Neuronal stem cell (in vitro differentiated cells): ENCODE data around the gene RAD51AP2.

Source experiments
- DNase-seq: peaks from one replicate; pipeline ENCODE4 v3.0.0-alpha.2; 2013; ENCODE audit warnings: low spot score
- H2AFZ ChIP-seq: one replicate; pipeline ENCODE4 v1.6.1; 2013; ENCODE audit warnings: mild to moderate bottlenecking, low read length, inconsistent platforms
- H2AK5ac ChIP-seq: 2 replicates; pipeline ENCODE4 v1.6.1; 2013; ENCODE audit warnings: low read depth, mild to moderate bottlenecking, inconsistent platforms, low read length, moderate library complexity, mixed read lengths
- H2BK120ac ChIP-seq: 2 replicates; pipeline ENCODE4 v1.6.1; 2013; ENCODE audit warnings: low read depth, mild to moderate bottlenecking, inconsistent platforms, low read length, moderate library complexity, mixed read lengths
- H2BK12ac ChIP-seq: one replicate; pipeline ENCODE4 v1.6.1; 2013; ENCODE audit warnings: low read length, inconsistent platforms
- H2BK15ac ChIP-seq: 2 replicates; pipeline ENCODE4 v1.6.1; 2013; ENCODE audit warnings: mild to moderate bottlenecking, low read length, inconsistent platforms, mixed read lengths
- H2BK5ac ChIP-seq: one replicate; pipeline ENCODE4 v1.6.1; 2013; ENCODE audit warnings: inconsistent platforms, mild to moderate bottlenecking, low read length, moderate library complexity
- H3K14ac ChIP-seq: one replicate; pipeline ENCODE4 v1.6.1; 2013; ENCODE audit warnings: low read length, inconsistent platforms
- H3K18ac ChIP-seq: 2 replicates; pipeline ENCODE4 v1.6.1; 2013; ENCODE audit warnings: low read length, inconsistent platforms
- H3K23ac ChIP-seq: 2 replicates; pipeline ENCODE4 v1.6.1; 2013; ENCODE audit warnings: low read depth, mild to moderate bottlenecking, mixed read lengths, low read length, inconsistent platforms; ENCODE audit not compliant: poor library complexity
- H3K27ac ChIP-seq: replicated peaks from 3 replicates; pipeline ENCODE4 v1.5.1; 2013; ENCODE audit warnings: low read length, inconsistent platforms
- H3K27me3 ChIP-seq, 3 experiments: 2 replicates each; pipeline ENCODE4 v1.6.1; 2013; ENCODE audit warnings: low read length in 3 of 3, mild to moderate bottlenecking in 2 of 3, inconsistent platforms in 1 of 3, low read depth in 1 of 3, mixed read lengths in 1 of 3, moderate library complexity in 1 of 3; ENCODE audit not compliant: control insufficient read depth in 3 of 3, insufficient read depth in 3 of 3
- H3K36me3 ChIP-seq, 2 donors: replicated peaks in 1 of 2; 2 replicates each; pipeline ENCODE4 v1.6.1; 2013; ENCODE audit warnings: low read length in 2 of 2; ENCODE audit not compliant: control insufficient read depth in 2 of 2, insufficient read depth in 2 of 2
- H3K4ac ChIP-seq: 2 replicates; pipeline ENCODE4 v1.6.1; 2013; ENCODE audit warnings: inconsistent platforms, mild to moderate bottlenecking, low read length, moderate library complexity
- H3K4me1 ChIP-seq, 2 donors: 1 replicate in 1 of 2; 2 replicates in 1 of 2; pipeline ENCODE4 v1.6.1; 2013; ENCODE audit warnings: low read length in 2 of 2, low read depth in 1 of 2; ENCODE audit not compliant: control insufficient read depth in 2 of 2, insufficient read depth in 1 of 2
- H3K4me2 ChIP-seq: one replicate; pipeline ENCODE4 v1.6.1; 2013; ENCODE audit warnings: mild to moderate bottlenecking, low read length, inconsistent platforms; ENCODE audit not compliant: insufficient read depth, poor library complexity, severe bottlenecking
- H3K4me3 ChIP-seq, 2 donors: 2 replicates each; pipeline ENCODE4 v1.5.1; 2013; ENCODE audit warnings: low read length in 2 of 2, mild to moderate bottlenecking in 2 of 2, inconsistent platforms in 1 of 2, moderate library complexity in 1 of 2
- H3K79me1 ChIP-seq: one replicate; pipeline ENCODE4 v1.6.1; 2013; ENCODE audit warnings: low read depth, mild to moderate bottlenecking, inconsistent platforms, low read length, moderate library complexity
- H3K9ac ChIP-seq: one replicate; pipeline ENCODE4 v1.6.1; 2013; ENCODE audit warnings: mild to moderate bottlenecking, low read depth, low read length, inconsistent platforms; ENCODE audit not compliant: poor library complexity
- H3K9me3 ChIP-seq, 2 donors: replicated peaks in 1 of 2; 2 replicates each; pipeline versions ENCODE3 to v1.6.1; 2013; ENCODE audit warnings: low read length in 2 of 2, mild to moderate bottlenecking in 2 of 2, inconsistent platforms in 1 of 2, low read depth in 1 of 2, mixed read lengths in 1 of 2, moderate library complexity in 1 of 2; ENCODE audit not compliant: control insufficient read depth in 2 of 2, insufficient read depth in 1 of 2
- H4K8ac ChIP-seq: one replicate; pipeline ENCODE4 v1.6.1; 2013; ENCODE audit warnings: low read depth, mild to moderate bottlenecking, inconsistent platforms, low read length, moderate library complexity
- H4K91ac ChIP-seq: one replicate; pipeline ENCODE4 v1.6.1; 2013; ENCODE audit warnings: low read length, low read depth, mild to moderate bottlenecking, inconsistent platforms; ENCODE audit not compliant: poor library complexity
- WGBS, 2 donors: extraction: QIAGEN DNeasy Blood & Tissue Kit; methylation state at CpG; one replicate each; pipeline ENCODE4 v1.1.7; 2013; ENCODE audit warnings: missing lambda C conversion rate in 2 of 2, mixed read lengths in 1 of 2; ENCODE audit not compliant: insufficient read length in 2 of 2, insufficient replicate concordance in 1 of 2; ENCODE audit errors: extremely low coverage in 2 of 2; 5-methylcytosine and 5-hydroxymethylcytosine counted together

The RAD51AP2 gene

GRCh38 chr2:17482651-17483050, 35.6 kb downstream of the RAD51AP2 start:
- no peak overlapping the region for H2BK12ac ChIP-seq
- no peak overlapping the region for H3K9ac ChIP-seq
- no peak overlapping the region for H4K91ac ChIP-seq
- H3K79me1 ChIP-seq: no peaks in the 10 kb centered on the region
- no peak overlapping the region for H2BK120ac ChIP-seq
- H2AK5ac ChIP-seq: no peak overlapping the region
- no peak overlapping the region for H2BK15ac ChIP-seq
- H3K23ac ChIP-seq: no peak overlapping the region
- no peak overlapping the region for H4K8ac ChIP-seq
- H2AFZ ChIP-seq: no peak overlapping the region
- peaks cover 0 to 3% of the 10 kb centered on the region in 2 donors for H3K4me1 ChIP-seq
- no peak overlapping the region for H3K14ac ChIP-seq
- no peak overlapping the region for H3K4ac ChIP-seq
- WGBS, 2 donors: no CpG with 5 or more reads among the region's 2 CpGs
- no peak overlapping the region for H2BK5ac ChIP-seq
- no peak overlapping the region for H3K27ac ChIP-seq
- no peak overlapping the region for H3K4me2 ChIP-seq
- H3K4me3 ChIP-seq: no peak overlapping the region
- H3K36me3 ChIP-seq: no peaks in the 10 kb centered on the region
- no peak overlapping the region for H3K18ac ChIP-seq
- H3K27me3 ChIP-seq: no peaks in the 10 kb centered on the region
- DNase-seq: no peak
- no peaks in the 10 kb centered on the region for H3K9me3 ChIP-seq

- no peak overlapping the region for H3K27ac ChIP-seq
- H3K9me3 ChIP-seq: no peaks in the 10 kb centered on the region
- no peak overlapping the region for H2BK12ac ChIP-seq
- H3K9ac ChIP-seq: no peak overlapping the region
- no peaks in the 10 kb centered on the region for H3K79me1 ChIP-seq
- H3K27me3 ChIP-seq: no peaks in the 10 kb centered on the region
- WGBS, 2 donors: no CpG with 5 or more reads among the region's 2 CpGs
- H3K4me1 ChIP-seq: peaks cover 0 to 3% of the 10 kb centered on the region in 2 donors
- H4K91ac ChIP-seq: no peak overlapping the region
- DNase-seq: no peak
- no peak overlapping the region for H3K4me3 ChIP-seq
- H2BK15ac ChIP-seq: no peak overlapping the region
- H2BK120ac ChIP-seq: no peak overlapping the region
- H3K4me2 ChIP-seq: no peak overlapping the region
- H2BK5ac ChIP-seq: no peak overlapping the region
- no peaks in the 10 kb centered on the region for H3K36me3 ChIP-seq
- no peak overlapping the region for H3K23ac ChIP-seq
- H3K4ac ChIP-seq: no peak overlapping the region
- H3K14ac ChIP-seq: no peak overlapping the region
- no peak overlapping the region for H2AFZ ChIP-seq
- H3K18ac ChIP-seq: no peak overlapping the region
- no peak overlapping the region for H4K8ac ChIP-seq
- H2AK5ac ChIP-seq: no peak overlapping the region
Measured at GRCh38 chr2:17479875-17480274, 38.4 kb downstream of the RAD51AP2 start.

- Histone ChIP-seq H4K8ac (no peak overlapping the region), H3K4me1 (peaks cover 0 to under 1% of the 10 kb centered on the region in 2 donors), H3K4ac (no peak overlapping the region), H3K23ac (no peak overlapping the region), H2AK5ac (no peak overlapping the region), H2BK5ac (no peak overlapping the region), H3K27ac (no peak overlapping the region), H2BK12ac (no peak overlapping the region), H2AFZ (no peak overlapping the region), H2BK15ac (no peak overlapping the region), H3K14ac (no peak overlapping the region), H3K4me3 (no peak overlapping the region), H3K4me2 (no peak overlapping the region), H3K27me3 (no peaks in the 10 kb centered on the region), H3K9ac (no peak overlapping the region), H4K91ac (no peak overlapping the region), H3K79me1 (no peaks in the 10 kb centered on the region), H3K9me3 (no peaks in the 10 kb centered on the region), H2BK120ac (no peak overlapping the region), H3K36me3 (no peaks in the 10 kb centered on the region), H3K18ac (no peak overlapping the region)
- no peak for DNase-seq
- no CpG with 5 or more reads among the region's 2 CpGs for WGBS, 2 donors
Measured at GRCh38 chr2:17476830-17477229, 41.4 kb downstream of the RAD51AP2 start.

DNA sequence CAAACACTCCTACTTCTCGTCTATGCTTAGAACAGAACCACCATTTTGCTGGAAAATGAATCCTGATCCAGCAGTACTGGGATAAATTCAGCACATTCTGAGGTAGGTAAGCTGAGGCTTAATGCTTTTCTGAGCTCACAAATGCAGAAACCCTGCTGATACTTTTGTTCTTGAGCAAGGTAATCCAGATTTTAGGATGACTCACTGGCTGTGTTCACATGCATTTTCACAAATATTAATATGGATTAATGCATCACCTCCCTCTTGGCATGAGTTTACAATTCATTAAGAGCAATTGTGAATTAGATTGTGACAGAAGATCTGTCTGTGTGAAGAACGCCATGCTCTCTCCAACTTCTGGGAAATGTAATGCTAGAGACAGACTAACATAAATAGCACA, 42.2 kb downstream of the RAD51AP2 start:
- Histone ChIP-seq H2BK5ac (no peak overlapping the region), H4K8ac (no peak overlapping the region), H2AFZ (no peak overlapping the region), H3K9me3 (no peaks in the 10 kb centered on the region), H2BK15ac (no peak overlapping the region), H3K4ac (no peak overlapping the region), H3K14ac (no peak overlapping the region), H3K4me2 (no peak overlapping the region), H3K27me3 (no peaks in the 10 kb centered on the region), H3K36me3 (no peaks in the 10 kb centered on the region), H4K91ac (no peak overlapping the region), H3K23ac (no peak overlapping the region), H3K79me1 (no peaks in the 10 kb centered on the region), H3K4me3 (no peak overlapping the region), H2AK5ac (no peak overlapping the region), H2BK120ac (no peak overlapping the region), H3K4me1 (no peaks in the 10 kb centered on the region), H3K18ac (no peak overlapping the region), H2BK12ac (no peak overlapping the region), H3K9ac (no peak overlapping the region), H3K27ac (no peak overlapping the region)
- no peak for DNase-seq
- WGBS, 2 donors: no CpG with 5 or more reads among the region's 2 CpGs
